HCEC 1CT (cell line): ENCODE results near the gene DDT.
"Not testable (repeated sequence)": the region's sequence is repeated elsewhere in the genome, so short reads cannot be mapped to it uniquely, and the experiment has no call there.

Experiments
- DNase-seq: peaks from one replicate; pipeline ENCODE4 v3.0.0-alpha.2; 2017

Gene DDT

GRCh38 chr22:23986538-23987178, 12.4 kb upstream of the DDT start:
- not testable (repeated sequence) for DNase-seq

GRCh38 chr22:23986089-23986488, 11.8 kb upstream of the DDT start:
- DNase-seq: not testable (repeated sequence)

GRCh38 chr22:23984430-23984829, 10.2 kb upstream of the DDT start:
- no peak for DNase-seq

GRCh38 chr22:23980567-23980966, 6.3 kb upstream of the DDT start:
- not testable (repeated sequence) for DNase-seq

- not testable (repeated sequence) for DNase-seq
Measured at GRCh38 chr22:23979557-23980240, 5.5 kb upstream of the DDT start, which contains the start of gene GSTT2. Gene GSTT2, plus strand, starts transcription at chr22:23980134.

- not testable (repeated sequence) for DNase-seq
Measured at GRCh38 chr22:23977304-23977703, 3.1 kb upstream of the DDT start.

- not testable (repeated sequence) for DNase-seq
Measured at GRCh38 chr22:23974836-23975352, 653 bp upstream of the DDT start.

GRCh38 chr22:23971927-23972326, 2.3 kb downstream of the DDT start:
- DNase-seq: not testable (repeated sequence)

GRCh38 chr22:23970816-23971486, 3.3 kb downstream of the DDT start:
- DNase-seq: no peak

- no peak for DNase-seq
Measured at GRCh38 chr22:23970201-23970641, 4.0 kb downstream of the DDT start.

- no peak for DNase-seq
Measured at GRCh38 chr22:23969071-23969470, 5.2 kb downstream of the DDT start.

- not testable (repeated sequence) for DNase-seq
Measured at GRCh38 chr22:23966568-23966967, 7.7 kb downstream of the DDT start, which contains the start of gene DDTL. Gene DDTL, plus strand, starts transcription at chr22:23966888. Its CDS starts 27 bp downstream, at chr22:23966915.

- DNase-seq: not testable (repeated sequence)
Measured at GRCh38 chr22:23966094-23966493, 8.1 kb downstream of the DDT start.

GRCh38 chr22:23961084-23961771, 13.0 kb downstream of the DDT start, which contains the start of gene GSTT2B:
Gene GSTT2B, minus strand, starts transcription at chr22:23961195. Its CDS starts 64 bp downstream, at chr22:23961131.
- DNase-seq: not testable (repeated sequence)

GRCh38 chr22:23956301-23956900, 17.8 kb downstream of the DDT start:
- DNase-seq: peak; percentile 30

- DNase-seq: not testable (repeated sequence)
Measured at GRCh38 chr22:23955886-23956285, 18.4 kb downstream of the DDT start.

- not testable (repeated sequence) for DNase-seq
Measured at GRCh38 chr22:23954991-23955305, 19.3 kb downstream of the DDT start.

- not testable (repeated sequence) for DNase-seq
Measured at GRCh38 chr22:23954193-23954990, 19.8 kb downstream of the DDT start.

- DNase-seq: not testable (repeated sequence)
Measured at GRCh38 chr22:23953485-23953884, 20.8 kb downstream of the DDT start.

GRCh38 chr22:23952794-23953405, 21.3 kb downstream of the DDT start:
- not testable (repeated sequence) for DNase-seq

- DNase-seq: not testable (repeated sequence)
Measured at GRCh38 chr22:23951383-23951782, 22.9 kb downstream of the DDT start.
